ENCODE measurements around the gene RAD51B. TPM values are rescaled to one million over a fixed set of nuclear protein-coding genes. Genes with fewer than 3 reads are reported as not detected.

RAD51B gene
- total RNA-seq, 2 experiments from 2014 or later = 43.6 to 50.7 TPM

- peaks cover 2% of the 10 kb centered on the region for H3K9me3 Mint-ChIP-seq
- POLR2A ChIA-PET = no interaction called here
These were observed 640.0 kb downstream of the RAD51B start for GRCh38 chr14:68459480-68460136.

DNA sequence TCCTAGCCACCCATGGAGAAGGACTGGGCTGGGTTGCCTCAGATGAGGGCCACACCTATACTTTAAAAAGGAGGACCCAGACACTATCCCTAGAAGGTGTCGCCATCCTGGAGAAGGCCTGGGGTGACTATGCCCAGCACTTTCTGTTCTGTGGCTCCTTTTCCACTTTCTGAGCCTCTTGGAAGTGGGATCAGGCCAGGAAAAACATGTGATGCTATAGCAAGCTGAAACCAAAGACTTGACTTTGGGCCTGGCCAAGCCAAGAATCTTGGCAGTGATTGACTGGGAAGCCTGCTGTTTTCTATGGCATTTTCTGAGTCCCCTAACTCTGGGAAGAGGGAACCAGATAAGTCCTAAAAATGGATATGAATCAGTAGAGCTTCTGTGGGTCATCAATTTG is 641.0 kb downstream of the RAD51B start:
- DNase-seq = no peak
- Mint-ChIP-seq H3K4me3 (no peak overlapping the region), H3K36me3 (no peaks in the 10 kb centered on the region), H3K9me3 (no peaks in the 10 kb centered on the region), H3K27me3 (peaks cover 3% of the 10 kb centered on the region), H3K4me1 (peaks cover 3% of the 10 kb centered on the region), H3K27ac (no peak overlapping the region)
- ATAC-seq (ENCODE audit: low read depth) = no peak
- POLR2A ChIA-PET = no interaction called here

More at GRCh38 chr14:68459480-68460136, 640.0 kb downstream of the RAD51B start:
- Mint-ChIP-seq H3K27ac (no peak overlapping the region), H3K4me3 (no peak overlapping the region), H3K4me1 (peaks cover 4% of the 10 kb centered on the region), H3K36me3 (peaks cover 6% of the 10 kb centered on the region), H3K27me3 (peaks cover 3% of the 10 kb centered on the region)
- ATAC-seq (ENCODE audit: low read depth) = no peak
- DNase-seq = no peak

GRCh38 chr14:68461086-68461485 is 641.5 kb downstream of the RAD51B start:
- Mint-ChIP-seq H3K36me3 (no peaks in the 10 kb centered on the region), H3K4me3 (no peak overlapping the region), H3K27ac (no peak overlapping the region), H3K4me1 (peaks cover 3% of the 10 kb centered on the region), H3K9me3 (no peaks in the 10 kb centered on the region), H3K27me3 (peaks cover 3% of the 10 kb centered on the region)
- no peak for ATAC-seq (ENCODE audit: low read depth)
- POLR2A ChIA-PET = no interaction called here
- DNase-seq = no peak

GRCh38 chr14:68462683-68463082 is 643.1 kb downstream of the RAD51B start:
- Mint-ChIP-seq H3K27ac (no peak overlapping the region), H3K4me3 (no peak overlapping the region), H3K27me3 (no peaks in the 10 kb centered on the region), H3K9me3 (no peaks in the 10 kb centered on the region), H3K36me3 (no peaks in the 10 kb centered on the region), H3K4me1 (peaks cover 3% of the 10 kb centered on the region)
- ATAC-seq (ENCODE audit: low read depth) = no peak
- DNase-seq = no peak
- POLR2A ChIA-PET = no interaction called here

DNA sequence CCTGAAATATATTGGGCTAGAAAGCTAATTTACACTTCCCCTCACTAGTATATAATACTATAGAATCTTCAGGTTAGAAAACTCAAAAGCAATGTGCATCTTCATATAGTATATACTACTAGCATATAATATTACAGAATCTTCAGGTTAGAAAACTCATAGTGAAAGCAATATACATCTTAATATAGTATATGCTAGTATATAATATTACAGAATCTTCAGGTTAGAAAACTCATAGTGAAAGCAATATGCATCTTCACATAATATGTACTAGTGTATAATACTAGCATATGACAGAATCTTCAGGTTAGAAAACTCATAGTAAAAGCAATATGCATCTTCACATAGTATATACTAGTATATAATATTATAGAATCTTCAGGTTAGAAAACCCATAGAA is 643.7 kb downstream of the RAD51B start:
- Mint-ChIP-seq H3K27ac (no peak overlapping the region), H3K27me3 (no peaks in the 10 kb centered on the region), H3K9me3 (no peaks in the 10 kb centered on the region), H3K36me3 (no peaks in the 10 kb centered on the region), H3K4me1 (peaks cover 7% of the 10 kb centered on the region), H3K4me3 (no peak overlapping the region)
- DNase-seq = no peak
- POLR2A ChIA-PET = no interaction called here
- ATAC-seq (ENCODE audit: low read depth) = no peak

DNA sequence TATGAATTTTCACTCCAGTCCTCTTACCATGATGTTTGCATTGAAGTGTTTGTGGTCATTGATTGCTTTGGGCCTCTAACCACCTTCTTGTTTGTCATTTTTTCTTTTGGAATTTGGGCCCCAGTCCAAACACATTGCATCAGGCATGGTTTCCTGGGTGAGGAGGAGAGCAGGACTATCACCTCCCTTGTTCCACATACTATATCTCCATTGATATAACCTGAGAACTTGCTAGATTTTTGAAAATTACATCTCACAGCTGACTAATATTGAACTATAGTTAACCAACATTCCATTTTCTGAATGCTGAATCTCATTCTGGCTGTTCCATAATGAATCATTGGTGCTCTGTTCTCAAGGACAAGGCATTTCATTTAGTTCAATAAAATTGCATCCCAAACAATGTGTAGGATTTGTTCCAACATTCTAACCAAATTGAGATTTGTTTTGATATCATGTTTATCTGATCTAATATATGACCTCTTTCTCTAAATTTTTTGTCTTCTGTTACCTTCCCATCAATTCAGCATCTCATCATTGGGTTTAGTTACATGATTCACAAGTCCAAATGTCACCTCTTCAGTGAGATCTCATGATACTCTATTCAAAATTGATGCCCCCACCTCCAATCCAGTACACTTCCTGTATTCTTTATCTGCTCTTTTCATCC is 644.3 kb downstream of the RAD51B start:
- H3K27ac Mint-ChIP-seq = no peak overlapping the region
- POLR2A ChIA-PET = no interaction called here
- ATAC-seq (ENCODE audit: low read depth) = no peak

GRCh38 chr14:68464711-68465110 is 645.1 kb downstream of the RAD51B start:
- no peak overlapping the region for H3K27ac Mint-ChIP-seq
- no peak overlapping the region for H3K4me3 Mint-ChIP-seq
- no peak for ATAC-seq (ENCODE audit: low read depth)
- no peaks in the 10 kb centered on the region for H3K27me3 Mint-ChIP-seq
- DNase-seq = no peak
- H3K9me3 Mint-ChIP-seq = no peaks in the 10 kb centered on the region
- POLR2A ChIA-PET = no interaction called here
- peaks cover 2% of the 10 kb centered on the region for H3K36me3 Mint-ChIP-seq
- H3K4me1 Mint-ChIP-seq = peaks cover 15% of the 10 kb centered on the region

More for the DNA sequence above, 644.3 kb downstream of the RAD51B start:
- DNase-seq = no peak
- no peaks in the 10 kb centered on the region for H3K9me3 Mint-ChIP-seq
- no peaks in the 10 kb centered on the region for H3K36me3 Mint-ChIP-seq
- no peaks in the 10 kb centered on the region for H3K27me3 Mint-ChIP-seq
- H3K4me3 Mint-ChIP-seq = no peak overlapping the region
- H3K4me1 Mint-ChIP-seq = peaks cover 12% of the 10 kb centered on the region

- no peak for ATAC-seq (ENCODE audit: low read depth)
- H3K4me1 Mint-ChIP-seq = peaks cover 15% of the 10 kb centered on the region
- POLR2A ChIA-PET = no interaction called here
- H3K4me3 Mint-ChIP-seq = no peak overlapping the region
- DNase-seq = no peak
- no peaks in the 10 kb centered on the region for H3K9me3 Mint-ChIP-seq
- H3K27me3 Mint-ChIP-seq = no peaks in the 10 kb centered on the region
- no peak overlapping the region for H3K27ac Mint-ChIP-seq
- peaks cover 5% of the 10 kb centered on the region for H3K36me3 Mint-ChIP-seq
These were observed 647.0 kb downstream of the RAD51B start for GRCh38 chr14:68466491-68466977.

DNA sequence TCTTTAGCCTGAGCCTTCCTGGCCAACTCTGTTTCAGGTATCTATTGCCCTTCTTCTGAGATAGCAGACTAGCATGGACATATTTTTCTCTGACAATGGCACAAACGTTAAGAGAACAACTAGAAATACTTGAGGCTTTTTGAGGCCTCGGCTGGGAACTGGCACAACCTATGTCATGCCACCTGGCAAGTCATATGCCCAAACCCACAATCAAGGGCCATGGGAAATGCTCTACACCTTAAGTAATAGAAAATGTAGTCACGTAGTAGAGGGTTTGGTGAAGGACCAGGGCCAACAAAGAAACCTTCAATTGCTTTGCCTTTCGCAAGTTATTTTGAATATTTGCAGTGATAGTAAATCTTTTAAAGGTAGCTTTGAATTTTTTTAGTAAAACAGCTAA is 647.8 kb downstream of the RAD51B start:
- peaks cover 5% of the 10 kb centered on the region for H3K36me3 Mint-ChIP-seq
- DNase-seq (no peak), ATAC-seq (ENCODE audit: low read depth) (no peak)
- H3K27ac Mint-ChIP-seq = no peak overlapping the region
- H3K4me1 Mint-ChIP-seq = peaks cover 15% of the 10 kb centered on the region
- POLR2A ChIA-PET = no interaction called here
- no peak overlapping the region for H3K4me3 Mint-ChIP-seq
- H3K27me3 Mint-ChIP-seq = no peaks in the 10 kb centered on the region
- H3K9me3 Mint-ChIP-seq = no peaks in the 10 kb centered on the region

GRCh38 chr14:68468437-68469207 is 649.0 kb downstream of the RAD51B start:
- ATAC-seq (ENCODE audit: low read depth) (peak; percentile 97), DNase-seq (peak; percentile 38)
- no peaks in the 10 kb centered on the region for H3K27me3 Mint-ChIP-seq
- H3K4me1 Mint-ChIP-seq = peaks cover 15% of the 10 kb centered on the region
- peak overlapping the region; percentile 32 for H3K4me3 Mint-ChIP-seq
- no peaks in the 10 kb centered on the region for H3K9me3 Mint-ChIP-seq
- peak overlapping the region; percentile 79 for H3K27ac Mint-ChIP-seq
- POLR2A ChIA-PET = interaction anchor here (0.8 kb wide), 2 partner anchors 15 to 321 kb away, joined by 3 to 4 read pairs; no protein-coding TSS in a partner anchor
- H3K36me3 Mint-ChIP-seq = peaks cover 5% of the 10 kb centered on the region

DNA sequence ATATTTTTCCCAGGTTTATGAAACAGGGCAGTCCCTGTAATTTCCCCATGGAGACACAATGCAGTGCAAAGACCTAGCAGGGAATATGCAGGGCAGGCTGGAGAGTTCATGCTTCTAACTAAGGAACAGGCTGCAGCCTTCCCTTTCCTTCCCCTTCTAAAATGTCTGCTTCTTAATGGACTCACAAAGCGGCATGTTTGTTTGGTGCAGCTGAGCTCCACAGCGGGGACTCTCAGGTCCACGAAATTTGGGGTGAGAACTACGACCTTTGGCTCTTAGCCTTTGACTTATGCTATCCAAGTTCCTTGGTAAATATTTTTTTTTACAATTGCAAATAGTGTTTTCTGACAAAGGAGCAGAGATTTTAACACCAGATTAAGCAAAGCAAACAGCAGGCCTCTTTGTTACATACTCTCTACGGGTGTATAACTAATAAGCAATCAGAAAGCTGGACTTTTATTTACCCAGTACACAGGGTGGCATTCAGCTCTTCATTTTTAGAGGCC is 649.7 kb downstream of the RAD51B start:
- no peak overlapping the region for H3K27ac Mint-ChIP-seq
- no peak for ATAC-seq (ENCODE audit: low read depth)
- no peak overlapping the region for H3K4me3 Mint-ChIP-seq

GRCh38 chr14:68470361-68470760 is 650.8 kb downstream of the RAD51B start:
- Mint-ChIP-seq H3K4me1 (peaks cover 14% of the 10 kb centered on the region), H3K9me3 (no peaks in the 10 kb centered on the region), H3K4me3 (no peak overlapping the region), H3K27me3 (no peaks in the 10 kb centered on the region), H3K36me3 (peaks cover 5% of the 10 kb centered on the region), H3K27ac (no peak overlapping the region)
- ATAC-seq (ENCODE audit: low read depth) (no peak), DNase-seq (no peak)
- POLR2A ChIA-PET = no interaction called here

More for the DNA sequence above, 649.7 kb downstream of the RAD51B start:
- POLR2A ChIA-PET = no interaction called here
- no peak for DNase-seq
- peaks cover 5% of the 10 kb centered on the region for H3K36me3 Mint-ChIP-seq
- no peaks in the 10 kb centered on the region for H3K27me3 Mint-ChIP-seq
- no peaks in the 10 kb centered on the region for H3K9me3 Mint-ChIP-seq
- H3K4me1 Mint-ChIP-seq = peaks cover 14% of the 10 kb centered on the region
